ENCODE results near the gene CHMP6.

DNA sequence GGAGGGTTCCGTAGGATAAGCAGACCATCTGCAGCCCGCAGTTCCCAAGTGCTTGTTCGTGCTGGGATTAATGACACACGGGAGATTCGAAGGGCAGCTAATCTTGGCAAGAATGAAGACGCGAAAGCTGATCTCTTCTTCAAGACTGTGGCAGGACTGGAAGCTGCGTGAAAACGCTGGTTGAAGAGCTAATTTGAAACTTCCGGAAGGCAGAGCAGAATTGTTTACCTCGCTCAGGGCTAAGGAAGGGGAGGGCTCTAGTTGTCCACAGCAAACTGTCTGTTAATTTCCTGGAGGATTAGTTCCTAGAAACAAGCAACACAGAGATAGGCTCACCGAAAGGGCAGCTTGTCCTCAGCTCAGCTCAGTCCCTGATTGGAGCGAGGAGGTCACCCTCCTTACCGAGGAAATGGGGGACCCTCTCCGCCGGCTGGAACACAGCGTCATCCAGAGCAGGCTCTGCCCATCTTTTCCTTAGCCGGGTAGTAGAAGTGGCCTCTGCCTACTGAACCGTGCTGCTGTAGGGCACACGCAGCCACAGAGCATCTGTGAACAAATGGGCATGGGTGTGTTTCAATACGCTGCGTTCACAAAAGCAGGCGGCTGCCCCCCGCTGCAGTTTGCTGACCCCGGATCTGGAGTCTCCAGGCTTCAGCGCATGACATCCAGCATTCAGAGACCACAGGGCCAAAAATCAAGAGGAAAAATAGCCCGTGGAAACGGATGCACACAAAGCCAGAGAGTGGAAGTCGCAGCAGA is 26.6 kb downstream of the CHMP6 start:
- TF ChIP-seq, protein P1, sequence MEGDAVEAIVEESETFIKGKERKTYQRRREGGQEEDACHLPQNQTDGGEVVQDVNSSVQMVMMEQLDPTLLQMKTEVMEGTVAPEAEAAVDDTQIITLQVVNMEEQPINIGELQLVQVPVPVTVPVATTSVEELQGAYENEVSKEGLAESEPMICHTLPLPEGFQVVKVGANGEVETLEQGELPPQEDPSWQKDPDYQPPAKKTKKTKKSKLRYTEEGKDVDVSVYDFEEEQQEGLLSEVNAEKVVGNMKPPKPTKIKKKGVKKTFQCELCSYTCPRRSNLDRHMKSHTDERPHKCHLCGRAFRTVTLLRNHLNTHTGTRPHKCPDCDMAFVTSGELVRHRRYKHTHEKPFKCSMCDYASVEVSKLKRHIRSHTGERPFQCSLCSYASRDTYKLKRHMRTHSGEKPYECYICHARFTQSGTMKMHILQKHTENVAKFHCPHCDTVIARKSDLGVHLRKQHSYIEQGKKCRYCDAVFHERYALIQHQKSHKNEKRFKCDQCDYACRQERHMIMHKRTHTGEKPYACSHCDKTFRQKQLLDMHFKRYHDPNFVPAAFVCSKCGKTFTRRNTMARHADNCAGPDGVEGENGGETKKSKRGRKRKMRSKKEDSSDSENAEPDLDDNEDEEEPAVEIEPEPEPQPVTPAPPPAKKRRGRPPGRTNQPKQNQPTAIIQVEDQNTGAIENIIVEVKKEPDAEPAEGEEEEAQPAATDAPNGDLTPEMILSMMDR (IDR thresholded peaks at IDR 0.05): no peak
- no peak for TF ChIP-seq POLR2A (IDR thresholded peaks at IDR 0.05)

Measured in breast epithelium (tissue), 3 donors.